Retina (tissue), 1 donor: ENCODE results near the gene DBNDD1.
"Not testable (repeated sequence)": the region's sequence is repeated elsewhere in the genome, so short reads cannot be mapped to it uniquely, and the experiment has no call there.

Source experiments
- DNase-seq: peaks from one replicate; pipeline ENCODE4 v3.0.0-alpha.2; 2016

The DBNDD1 gene

DNA sequence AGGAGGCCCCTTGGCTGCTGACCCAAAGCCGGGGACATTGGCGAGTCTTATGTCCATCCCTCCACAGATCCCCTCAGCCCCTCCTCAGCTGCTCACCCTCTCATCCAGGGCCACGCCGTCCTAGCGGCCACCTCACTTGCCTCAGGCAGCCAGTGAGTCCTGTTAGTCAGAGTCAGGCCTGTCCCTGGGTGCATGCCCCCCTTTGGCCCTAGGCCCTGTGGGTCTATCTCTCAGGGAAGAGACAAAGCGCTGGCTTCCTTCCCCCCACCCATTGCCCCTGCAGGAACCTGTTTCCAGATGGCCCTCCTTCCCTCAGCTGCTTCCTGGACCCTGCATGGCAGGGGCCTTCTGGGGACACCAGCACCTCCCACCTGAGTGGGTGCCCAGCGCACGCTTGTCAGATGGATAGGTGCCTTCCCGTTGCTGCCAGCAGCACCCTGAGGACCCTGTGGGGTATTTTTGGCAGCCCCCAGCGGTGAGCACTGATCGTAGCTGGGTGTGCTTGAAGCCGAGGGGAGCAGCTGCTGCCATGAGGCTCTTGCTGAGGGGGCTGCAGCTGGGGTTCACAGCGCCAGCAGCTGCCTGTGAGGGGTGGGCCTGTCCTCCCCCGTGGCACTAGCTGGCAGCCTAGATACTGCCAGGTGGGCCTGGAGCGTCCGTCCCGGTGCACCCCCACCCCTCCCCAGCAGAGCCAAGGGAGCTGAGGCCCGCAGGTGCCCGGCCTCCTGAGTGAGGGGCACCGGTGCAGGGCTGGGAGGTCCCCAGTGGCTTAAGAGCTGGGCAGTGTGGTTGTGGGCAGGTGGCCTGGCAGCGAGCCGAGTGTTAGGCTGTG lies 8.4 kb downstream of the DBNDD1 start:
- DNase-seq, result no peak

DNA sequence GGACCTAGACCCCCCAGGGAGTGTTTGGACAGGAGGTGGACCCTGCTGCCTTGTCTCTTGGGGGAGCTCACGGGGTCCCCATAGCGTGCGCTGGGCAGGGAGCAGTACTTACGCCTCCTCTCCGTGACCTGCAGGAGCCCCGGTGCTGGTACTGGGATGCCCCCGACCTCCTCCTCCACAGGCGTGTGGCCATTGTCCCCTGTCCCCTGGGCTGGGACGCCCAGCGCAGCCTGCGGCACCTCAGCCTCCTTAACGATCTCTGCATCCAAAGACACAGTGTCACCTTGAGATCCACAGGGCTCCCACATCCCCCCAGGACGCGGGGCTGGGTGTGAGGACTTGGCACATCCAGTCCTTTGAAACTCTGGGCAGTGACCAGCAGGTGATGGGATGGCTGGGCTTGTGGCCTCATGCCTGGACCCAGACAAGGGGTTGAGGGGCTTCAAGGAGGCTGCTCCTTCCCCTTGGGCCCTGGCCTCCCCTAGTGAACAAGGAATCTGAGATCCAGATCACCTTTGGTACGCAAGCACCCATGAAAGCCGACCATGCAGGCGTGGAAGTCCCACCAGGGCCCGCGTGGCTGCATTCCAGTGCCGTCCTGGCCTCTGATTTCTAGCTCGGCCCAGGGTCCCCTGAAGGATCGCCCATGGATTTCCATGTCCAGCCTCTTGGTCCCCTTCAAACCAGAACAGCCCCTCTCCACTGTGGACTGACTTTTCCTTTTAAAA lies 9.9 kb downstream of the DBNDD1 start:
- no peak for DNase-seq

DNA sequence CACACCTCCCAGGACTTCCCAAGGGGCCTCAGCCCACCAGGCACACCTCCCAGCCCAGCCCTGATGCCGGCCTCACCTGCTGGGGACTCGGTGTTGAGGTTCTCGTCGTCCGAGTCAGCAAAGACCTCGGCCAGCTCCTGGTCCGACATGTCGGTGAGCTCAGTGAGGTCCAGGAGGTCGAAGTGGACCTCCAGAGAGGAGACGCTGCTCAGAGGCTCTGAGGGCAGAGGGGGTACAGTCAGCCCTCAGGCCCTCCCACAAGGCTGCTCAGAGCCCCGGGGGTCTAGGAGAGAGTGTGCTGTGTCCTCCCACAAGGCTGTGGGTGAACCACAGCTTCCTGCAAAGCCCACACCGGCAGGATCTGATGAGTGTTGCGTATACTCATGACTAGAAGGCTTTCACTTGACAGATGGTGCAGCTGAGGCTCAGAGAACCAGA lies 10.5 kb downstream of the DBNDD1 start:
- DNase-seq, result no peak

- not testable (repeated sequence) for DNase-seq
These were observed 11.5 kb downstream of the DBNDD1 start for GRCh38 chr16:90007635-90008234.

GRCh38 chr16:90007015-90007414 lies 12.2 kb downstream of the DBNDD1 start:
- DNase-seq, result no peak

DNA sequence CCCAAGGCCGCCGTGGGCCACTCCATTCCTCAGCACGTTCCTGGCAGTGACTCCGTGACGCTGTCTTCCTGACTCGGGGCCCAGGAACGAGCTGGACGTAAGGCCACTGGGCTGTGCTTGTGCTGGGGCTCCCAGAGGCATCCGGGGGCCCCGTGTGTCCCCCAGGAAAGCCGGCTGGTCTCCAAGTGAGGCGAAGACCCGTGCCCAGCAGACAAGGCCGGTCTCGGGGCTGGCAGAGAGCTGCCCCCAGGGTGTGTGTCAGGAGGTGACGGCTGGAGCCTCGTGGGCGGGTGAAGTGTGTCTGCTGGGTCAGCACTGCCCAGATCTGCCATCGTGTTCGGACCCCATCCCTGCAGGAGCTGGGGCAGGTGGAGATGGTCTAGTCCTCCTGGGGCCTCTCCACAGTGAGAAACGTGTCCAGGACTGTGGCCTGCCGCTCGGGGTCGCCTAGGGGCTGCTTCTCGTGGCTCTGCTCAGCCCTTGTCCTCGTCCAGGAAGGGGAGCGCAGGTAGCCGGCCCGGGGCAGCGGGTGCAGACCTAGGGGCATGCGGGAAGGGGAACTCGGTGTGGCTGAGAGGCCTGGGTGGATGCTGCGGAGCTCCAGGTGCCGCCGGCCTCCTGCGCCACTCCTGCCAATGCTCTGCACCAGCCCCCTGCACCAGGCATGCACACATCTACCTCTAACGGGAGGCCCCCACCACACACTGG lies 13.1 kb downstream of the DBNDD1 start:
- DNase-seq, result no peak

- no peak for DNase-seq
These were observed 14.7 kb downstream of the DBNDD1 start for GRCh38 chr16:90004577-90004976.

- DNase-seq, result no peak
These were observed 16.5 kb downstream of the DBNDD1 start for GRCh38 chr16:90002759-90003158.

DNA sequence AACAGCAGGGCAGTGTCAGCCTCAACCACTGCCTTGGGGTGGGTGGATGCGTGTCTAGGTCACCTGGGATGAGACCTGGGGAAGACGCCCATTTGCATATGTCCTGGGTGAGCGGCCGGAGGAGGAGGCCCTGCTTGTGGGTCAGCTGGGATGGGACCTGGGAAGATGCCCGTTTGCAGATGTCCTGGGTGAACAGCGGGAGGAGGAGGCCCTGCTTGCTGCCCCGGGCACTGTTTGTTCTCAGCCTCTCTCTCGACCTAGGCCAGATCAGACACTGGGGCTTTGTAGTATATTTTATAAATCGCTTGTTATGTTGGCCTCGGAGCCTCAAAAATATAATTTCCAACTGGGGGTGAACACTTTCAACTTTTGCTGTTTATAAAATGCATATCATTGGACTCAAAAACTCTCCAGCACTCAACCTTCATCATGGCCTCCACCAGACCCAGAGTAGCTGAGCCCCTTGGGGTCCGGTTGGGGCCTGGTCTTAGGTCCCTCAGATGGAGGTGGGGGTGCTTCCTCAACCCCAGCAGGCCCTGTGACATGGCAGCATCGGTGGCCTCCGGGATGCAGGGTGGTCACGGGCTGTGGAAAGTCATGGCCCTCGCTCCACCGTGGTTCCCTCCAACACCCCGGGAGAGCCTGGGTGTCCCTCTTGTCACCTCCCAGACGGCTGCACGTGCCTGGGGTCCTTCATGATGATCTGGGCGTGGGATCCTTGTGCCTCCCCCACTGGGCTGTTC lies 17.3 kb downstream of the DBNDD1 start:
- DNase-seq, result no peak

DNA sequence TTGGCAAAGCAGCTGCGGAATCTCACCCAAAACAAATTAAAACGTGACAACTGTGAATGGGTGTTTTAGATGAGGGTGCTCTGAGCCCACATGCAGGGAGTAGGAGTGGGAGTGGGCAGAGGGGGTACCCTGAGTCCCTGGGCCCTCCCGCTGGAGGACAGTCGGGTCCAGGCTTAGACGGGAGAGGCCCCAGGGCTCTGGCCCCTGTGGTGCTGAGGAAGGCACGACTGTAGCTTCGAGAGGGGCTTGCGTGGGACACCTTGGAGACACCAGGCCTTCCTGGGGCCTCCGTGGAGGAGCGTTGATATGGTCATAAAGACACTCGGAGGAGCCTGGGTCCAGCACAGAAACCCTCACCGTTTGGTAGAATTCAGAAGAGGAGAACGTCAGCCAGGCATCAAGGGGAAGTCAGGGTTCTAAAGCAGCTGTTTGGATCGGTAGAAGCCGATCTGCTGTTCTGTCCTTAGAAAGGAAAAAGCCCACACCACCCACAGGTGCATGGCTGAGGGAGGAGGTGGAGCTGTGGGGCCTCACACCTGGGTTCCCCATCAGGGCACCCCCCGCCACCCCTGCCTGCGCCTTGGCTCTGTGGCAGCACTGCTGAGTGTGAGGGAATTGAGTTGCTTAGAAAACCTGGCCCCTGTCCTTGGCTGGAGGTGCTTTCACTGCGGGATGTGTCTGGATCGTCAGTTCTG lies 18.4 kb downstream of the DBNDD1 start:
- no peak for DNase-seq

DNA sequence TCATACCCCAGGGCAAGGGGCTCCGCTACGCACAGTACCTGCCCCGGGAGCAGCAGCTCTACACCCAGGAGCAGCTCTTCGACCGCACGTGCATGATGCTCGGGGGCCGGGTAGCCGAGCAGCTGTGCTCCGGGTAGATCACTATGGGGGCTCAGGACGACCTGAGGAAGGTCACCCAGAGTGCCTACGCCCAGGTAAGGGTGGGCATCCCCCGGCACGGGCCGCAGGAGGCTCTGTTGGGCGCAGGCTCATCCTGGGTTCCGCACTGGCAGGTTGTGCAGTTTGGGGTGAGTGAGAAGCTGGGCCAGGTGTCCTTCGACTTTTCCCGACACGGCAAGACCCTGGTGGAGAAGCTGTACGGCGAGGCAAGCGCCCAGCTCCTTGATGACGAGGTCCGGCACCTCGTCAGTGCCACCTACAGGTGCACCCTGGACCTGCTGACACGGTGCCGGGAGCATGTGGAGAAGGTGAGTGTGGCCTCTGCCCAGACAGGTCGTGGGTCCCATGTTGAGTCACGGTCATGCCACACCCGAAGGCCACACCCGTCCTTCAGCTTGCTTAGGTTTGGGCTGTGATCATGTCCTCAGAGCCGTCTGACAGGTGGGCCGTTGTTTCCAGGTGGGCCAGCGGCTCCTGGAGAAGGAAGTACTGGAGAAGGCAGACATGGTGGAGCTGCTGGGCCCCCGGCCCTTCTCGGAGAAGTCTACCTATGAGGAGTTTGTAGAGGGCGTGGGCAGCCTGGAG lies 19.3 kb downstream of the DBNDD1 start:
- DNase-seq, result no peak

DNA sequence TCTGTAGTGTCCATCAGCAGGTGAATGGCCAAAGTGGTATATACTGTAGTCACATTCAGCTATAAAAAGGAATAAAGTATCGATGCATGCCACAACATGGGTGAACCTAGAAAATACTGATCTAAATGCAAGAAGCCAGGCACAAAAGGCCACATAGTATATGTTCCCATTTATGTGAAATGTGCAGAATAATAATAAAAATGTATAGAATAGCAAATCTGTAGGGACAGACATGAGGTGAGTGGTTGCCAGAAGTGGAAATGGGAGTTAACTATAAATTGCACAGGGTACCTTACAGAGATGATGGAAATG lies 23.1 kb downstream of the DBNDD1 start:
- no peak for DNase-seq

GRCh38 chr16:89995475-89996177 lies 23.6 kb downstream of the DBNDD1 start:
- DNase-seq, result not testable (repeated sequence)

- DNase-seq, result not testable (repeated sequence)
These were observed 24.4 kb downstream of the DBNDD1 start for GRCh38 chr16:89994721-89995474.

- no peak for DNase-seq
These were observed 24.9 kb downstream of the DBNDD1 start for GRCh38 chr16:89994389-89994720.

DNA sequence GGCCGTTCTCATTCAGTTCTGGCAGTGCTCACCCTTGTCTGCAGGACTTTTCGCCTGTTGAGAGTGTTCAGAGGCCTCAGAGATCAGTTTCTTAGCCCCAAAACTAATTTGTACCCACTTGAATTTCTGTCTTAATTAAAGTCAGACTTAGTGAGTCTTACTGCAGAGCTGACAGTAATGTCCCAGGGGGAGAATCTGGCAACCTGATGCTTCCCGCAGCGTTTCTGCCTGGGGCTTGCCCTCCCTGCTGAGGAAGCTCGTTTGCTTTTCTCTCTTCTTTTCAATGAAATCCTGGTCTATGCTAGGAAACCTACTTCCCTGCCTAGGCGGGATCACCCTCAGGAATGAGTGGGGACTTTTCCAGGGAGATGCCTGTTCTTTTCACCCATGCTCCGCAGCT lies 25.3 kb downstream of the DBNDD1 start:
- DNase-seq, result no peak

DNA sequence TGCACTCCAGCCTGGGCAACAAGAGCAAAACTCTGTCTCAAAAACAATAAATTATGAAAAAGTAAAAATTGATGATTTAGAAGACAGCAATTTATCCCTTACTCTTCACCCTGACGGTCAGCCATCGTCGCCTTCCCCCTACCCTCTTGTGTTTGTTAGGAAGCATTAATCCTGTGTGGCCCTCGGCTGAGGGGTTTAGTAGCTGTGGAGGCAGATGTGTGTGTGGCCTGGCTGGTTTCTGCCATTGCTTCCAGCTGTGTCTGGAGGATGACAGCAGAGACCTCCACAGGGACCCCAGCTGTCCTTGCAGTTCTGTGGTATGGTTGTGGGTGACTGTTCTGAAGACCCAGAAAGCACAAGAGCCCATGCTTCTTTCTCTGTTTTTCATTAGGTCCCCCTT lies 25.9 kb downstream of the DBNDD1 start:
- no peak for DNase-seq

DNA sequence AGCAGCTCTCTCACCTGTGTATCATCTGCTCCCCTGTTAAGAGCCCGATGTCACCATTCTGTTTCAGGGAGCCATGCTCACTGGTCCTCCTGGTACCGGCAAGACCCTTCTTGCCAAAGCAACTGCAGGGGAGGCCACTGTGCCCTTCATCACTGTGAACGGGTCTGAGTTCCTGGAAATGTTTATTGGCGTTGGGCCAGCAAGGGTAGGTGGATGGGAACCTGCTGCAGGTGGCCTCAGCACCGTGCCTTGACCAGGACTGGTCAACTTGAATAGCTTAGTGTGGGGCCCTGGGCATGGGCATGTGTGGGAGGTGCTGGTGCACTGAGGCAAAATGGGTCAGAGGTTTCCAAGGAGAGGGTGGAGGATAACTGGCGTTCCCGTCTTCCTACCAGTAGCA lies 28.5 kb downstream of the DBNDD1 start:
- DNase-seq, result no peak

DNA sequence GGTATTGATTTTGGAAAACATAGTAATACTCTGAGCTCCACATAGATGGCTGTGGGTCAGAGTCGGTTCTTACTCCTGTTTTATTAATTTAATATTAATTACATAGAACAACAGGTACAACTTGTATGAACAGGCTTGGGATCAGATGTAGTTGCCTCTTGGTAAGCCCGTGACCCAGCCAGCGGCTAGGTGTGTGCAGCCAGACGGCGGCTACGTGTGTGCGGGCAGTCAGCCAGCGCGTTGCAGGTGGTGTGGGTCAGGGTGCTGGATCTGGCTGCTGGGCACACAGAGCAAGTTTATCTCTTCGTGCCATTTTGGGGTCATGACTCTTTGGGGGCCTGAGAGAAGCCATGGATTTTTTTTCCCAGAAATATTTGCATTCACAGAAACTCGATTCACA lies 30.3 kb downstream of the DBNDD1 start:
- DNase-seq, result no peak

DNA sequence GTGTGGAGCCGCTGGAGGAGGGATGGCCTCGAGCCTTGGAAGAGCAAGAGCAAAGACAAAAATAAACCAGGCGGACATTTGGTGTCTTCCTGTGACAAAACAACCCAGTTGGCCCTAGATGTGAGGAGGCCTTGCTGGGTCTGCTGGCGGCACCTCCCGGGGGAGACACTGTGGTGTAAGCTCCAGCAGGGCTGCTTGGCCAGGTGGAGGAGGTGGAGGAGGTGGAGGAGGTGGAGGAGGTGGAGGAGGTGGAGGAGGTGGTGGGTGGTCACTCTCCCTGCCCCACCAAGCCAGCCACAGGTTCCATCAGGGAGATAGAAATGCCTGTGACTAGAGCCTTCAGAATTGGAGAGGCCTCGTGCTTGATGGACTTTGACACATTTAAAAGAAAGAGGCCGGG lies 32.1 kb downstream of the DBNDD1 start:
- DNase-seq, result no peak
